PC-9 (cell line): ENCODE measurements around the gene PLK1. TPM values are rescaled to one million over a fixed set of nuclear protein-coding genes. Genes with fewer than 3 reads are reported as not detected.
"Not testable (repeated sequence)": the region's sequence is repeated elsewhere in the genome, so short reads cannot be mapped to it uniquely, and the experiment has no call there.

Experiments
- Bru-seq: library from RNA; stranded (reverse); fragments of 400-500 nt; gene quantifications from one replicate; lab custom pipeline; 2021; lab: Mats Ljungman, UMichigan
- BruChase-seq, 2 experiments: library from RNA; stranded (reverse); fragments of 400-500 nt; gene quantifications; one replicate each; lab custom pipeline; 2021; lab: Mats Ljungman, UMichigan
- BruUV-seq: library from RNA; stranded (reverse); fragments of 400-500 nt; replicated peaks from 2 replicates; lab custom pipeline; 2021; lab: Mats Ljungman, UMichigan
- CTCF ChIA-PET: fragments of 300-600 bp; sonication (Branson Sonifier 250); formaldehyde crosslinking; loops from one replicate; lab custom pipeline; 2022; ENCODE audit warnings: antibody characterized with exemption; lab: Charles Lee
- POLR2A ChIA-PET: fragments of 300-600 bp; sonication (Branson Sonifier 250); formaldehyde crosslinking; loops from one replicate; lab custom pipeline; 2022; ENCODE audit warnings: antibody characterized with exemption; ENCODE audit not compliant: unreplicated experiment; lab: Charles Lee
- DNase-seq, 2 experiments: peaks; one replicate each; pipeline versions ENCODE4 v3.0.0 to v3.0.0-alpha.2; 2015 to 2022; ENCODE audit warnings: mixed read lengths in 1 of 2
- H2AFZ ChIP-seq: fragments of 200-600 bp; sonication (generic); 2 replicates; pipeline ENCODE4 v1.8.1; 2017; ENCODE audit warnings: antibody characterized with exemption
- H3F3A ChIP-seq: fragments of 200-600 bp; sonication (generic); 2 replicates; pipeline ENCODE4 v1.8.1; 2017; ENCODE audit warnings: antibody characterized with exemption, mild to moderate bottlenecking, low read depth; ENCODE audit not compliant: insufficient read depth
- H3K27ac ChIP-seq: fragments of 200-600 bp; sonication (generic); 2 replicates; pipeline ENCODE4 v1.6.1; 2016; ENCODE audit warnings: mixed run types
- H3K27me3 ChIP-seq: fragments of 200-600 bp; sonication (generic); 2 replicates; pipeline ENCODE4 v1.6.1; 2016; ENCODE audit warnings: low read depth, mixed run types; ENCODE audit not compliant: insufficient read depth
- H3K36me3 ChIP-seq: fragments of 200-600 bp; sonication (generic); 2 replicates; pipeline ENCODE4 v1.6.1; 2016; ENCODE audit warnings: low read depth, mixed run types
- H3K4me1 ChIP-seq: fragments of 200-600 bp; sonication (generic); replicated peaks from 2 replicates; pipeline ENCODE4 v1.6.1; 2016; ENCODE audit warnings: mixed run types; ENCODE audit not compliant: insufficient read depth
- H3K4me2 ChIP-seq: fragments of 200-600 bp; sonication (generic); 2 replicates; pipeline ENCODE4 v1.6.1; 2017; ENCODE audit warnings: mixed run types
- H3K4me3 ChIP-seq: fragments of 200-600 bp; sonication (generic); 2 replicates; pipeline ENCODE4 v1.6.1; 2016; ENCODE audit warnings: mixed run types
- H3K79me2 ChIP-seq: fragments of 200-600 bp; sonication (generic); 2 replicates; pipeline ENCODE4 v1.6.1; 2017; ENCODE audit warnings: low read depth, mixed run types
- H3K9me2 ChIP-seq: fragments of 200-600 bp; sonication (generic); 2 replicates; pipeline ENCODE4 v1.8.1; 2017; ENCODE audit warnings: mild to moderate bottlenecking; ENCODE audit not compliant: insufficient read depth
- H3K9me3 ChIP-seq: fragments of 200-600 bp; sonication (generic); 2 replicates; pipeline ENCODE4 v1.8.1; 2016; ENCODE audit warnings: low read depth; ENCODE audit not compliant: insufficient read depth
- H4K20me1 ChIP-seq: fragments of 200-600 bp; sonication (generic); 2 replicates; pipeline ENCODE4 v1.8.1; 2017; ENCODE audit not compliant: insufficient read depth
- EZH2 ChIP-seq: fragments of 200-600 bp; sonication (generic); IDR thresholded peaks from 2 replicates; pipeline ENCODE4 v1.8.0; 2017; ENCODE audit warnings: antibody characterized with exemption, low read depth
- intact Hi-C: fragments of 100-400 bp; cut with micrococcal nuclease; formaldehyde crosslinking; loops from one replicate; pipeline ENCODE4 v1.10.0; 2022; ENCODE audit not compliant: unreplicated experiment
- long read RNA-seq: library from polyadenylated mRNA; stranded (forward); transcript quantifications from one replicate; pipeline ENCODE4 v2.0.0, GENCODE V29; 2022
- total RNA-seq: library from RNA; stranded (reverse); gene quantifications from 2 replicates; pipeline ENCODE4 v1.2.3, GENCODE V29; 2021
- TF ChIP-seq, protein P1 (sequence below): fragments of 200-600 bp; sonication (generic); conservative IDR thresholded peaks from 2 replicates; pipeline ENCODE4 v1.6.1; 2017; ENCODE audit warnings: mixed run types, antibody characterized with exemption, mild to moderate bottlenecking, moderate library complexity

Gene PLK1
- total RNA-seq (169 and 213 TPM in 2 replicates), Bru-seq, nascent RNA (percentile 91 among the genes with signal in this experiment), BruChase-seq, experiment 1, labeled RNA remaining after a 2-hour chase (percentile 87 among the genes with signal in this experiment), BruChase-seq, experiment 2, labeled RNA remaining after a 6-hour chase (percentile 95 among the genes with signal in this experiment)
- long read RNA-seq, full-length matches to known transcripts, result 471 of 533 reads
- long read RNA-seq, partial matches to known transcripts, result 31 of 533 reads
- long read RNA-seq, other reads (novel, unspliced or antisense), result 31 of 533 reads

GRCh38 chr16:23678430-23679273 lies at the start of gene PLK1:
Gene PLK1 (plus strand): TSS chr16:23678889. CDS start chr16:23678933, 44 bp downstream.
- intact Hi-C loops, result loop anchor here (2.0 to 5.0 kb wide), 2 partner anchors 50 to 359 kb away; no protein-coding TSS in a partner anchor
- H3K27ac ChIP-seq, result no peak within 1 kb of the TSS; the same call in 1 of the 2 replicates
- TSS peak; percentile 48 for BruUV-seq

DNA sequence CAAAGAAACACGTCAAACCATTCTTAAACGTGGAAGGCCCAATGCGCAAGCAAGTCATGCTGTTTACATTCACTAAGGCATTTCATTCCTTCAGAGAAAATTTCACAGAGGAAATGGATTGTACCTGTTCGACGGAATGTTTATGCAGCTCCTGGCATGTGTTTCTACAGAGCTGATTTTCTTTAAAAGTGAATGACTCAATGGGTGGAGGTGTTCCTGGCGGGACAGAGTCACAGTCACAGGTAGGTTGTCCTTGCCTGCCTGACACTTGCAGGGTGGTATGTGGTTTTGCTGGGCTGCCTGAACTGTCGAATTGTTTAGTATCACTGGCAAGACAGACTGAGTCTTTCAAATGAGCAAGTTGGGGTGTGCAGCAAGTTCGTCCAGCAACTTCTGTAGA lies 49.2 kb upstream of the PLK1 start:
- no peak overlapping the region for H3K27ac ChIP-seq
- TF ChIP-seq, protein P1, sequence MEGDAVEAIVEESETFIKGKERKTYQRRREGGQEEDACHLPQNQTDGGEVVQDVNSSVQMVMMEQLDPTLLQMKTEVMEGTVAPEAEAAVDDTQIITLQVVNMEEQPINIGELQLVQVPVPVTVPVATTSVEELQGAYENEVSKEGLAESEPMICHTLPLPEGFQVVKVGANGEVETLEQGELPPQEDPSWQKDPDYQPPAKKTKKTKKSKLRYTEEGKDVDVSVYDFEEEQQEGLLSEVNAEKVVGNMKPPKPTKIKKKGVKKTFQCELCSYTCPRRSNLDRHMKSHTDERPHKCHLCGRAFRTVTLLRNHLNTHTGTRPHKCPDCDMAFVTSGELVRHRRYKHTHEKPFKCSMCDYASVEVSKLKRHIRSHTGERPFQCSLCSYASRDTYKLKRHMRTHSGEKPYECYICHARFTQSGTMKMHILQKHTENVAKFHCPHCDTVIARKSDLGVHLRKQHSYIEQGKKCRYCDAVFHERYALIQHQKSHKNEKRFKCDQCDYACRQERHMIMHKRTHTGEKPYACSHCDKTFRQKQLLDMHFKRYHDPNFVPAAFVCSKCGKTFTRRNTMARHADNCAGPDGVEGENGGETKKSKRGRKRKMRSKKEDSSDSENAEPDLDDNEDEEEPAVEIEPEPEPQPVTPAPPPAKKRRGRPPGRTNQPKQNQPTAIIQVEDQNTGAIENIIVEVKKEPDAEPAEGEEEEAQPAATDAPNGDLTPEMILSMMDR, result no peak
- no peak for TF ChIP-seq EZH2
- H3K4me1 ChIP-seq, result no peaks in the 10 kb centered on the region
- CTCF ChIA-PET, result no interaction called here
- no peak overlapping the region for H3K4me2 ChIP-seq
- no peaks in the 10 kb centered on the region for H3K79me2 ChIP-seq
- H3K27me3 ChIP-seq, result no peaks in the 10 kb centered on the region
- peaks cover 3% of the 10 kb centered on the region; the same call in 1 of the 2 replicates for H3F3A ChIP-seq
- DNase-seq, result peak in 1 of 2 experiments; percentile 48
- H3K36me3 ChIP-seq, result peaks cover 22% of the 10 kb centered on the region
- H4K20me1 ChIP-seq, result no peaks in the 10 kb centered on the region
- no peak overlapping the region for H2AFZ ChIP-seq
- H3K9me3 ChIP-seq, result no peaks in the 10 kb centered on the region
- no peak overlapping the region for H3K4me3 ChIP-seq
- POLR2A ChIA-PET, result no interaction called here
- no peaks in the 10 kb centered on the region for H3K9me2 ChIP-seq
- BruUV-seq, result no TSS peak
- intact Hi-C loops, result no loop called here

More at GRCh38 chr16:23678430-23679273, at the start of gene PLK1:
- TF ChIP-seq EZH2, result no peak
- TF ChIP-seq, protein P1, result peak; percentile 60
- no peaks in the 10 kb centered on the region for H3K27me3 ChIP-seq
- peaks cover 22% of the 10 kb centered on the region for H3K36me3 ChIP-seq
- peaks cover 14% of the 10 kb centered on the region; the same call in 1 of the 2 replicates for H4K20me1 ChIP-seq
- peak within 1 kb of the TSS; percentile 94 for H3K4me3 ChIP-seq
- peaks cover 16% of the 10 kb centered on the region; the same call in 1 of the 2 replicates for H3F3A ChIP-seq
- peak; percentile 71 to 90 for DNase-seq
- peak within 1 kb of the TSS; percentile 70 for H2AFZ ChIP-seq
- ChIA-PET CTCF (interaction anchor here (0.6 to 1.4 kb wide), 6 partner anchors 47 to 847 kb away, joined by 3 to 8 read pairs (median 4); no protein-coding TSS in a partner anchor), POLR2A (interaction anchor here (0.6 to 0.9 kb wide), 3 partner anchors 9 to 29 kb away, joined by 3 to 25 read pairs (median 11); no protein-coding TSS in a partner anchor)
- H3K79me2 ChIP-seq, result peaks cover 43% of the 10 kb centered on the region
- H3K4me1 ChIP-seq, result peaks cover 27% of the 10 kb centered on the region
- peak within 1 kb of the TSS; percentile 97 for H3K4me2 ChIP-seq
- no peaks in the 10 kb centered on the region for H3K9me2 ChIP-seq
- no peaks in the 10 kb centered on the region for H3K9me3 ChIP-seq

- BruUV-seq, H4K20me1 ChIP-seq, intact Hi-C loops, DNase-seq, H3F3A ChIP-seq, H3K27me3 ChIP-seq, H3K4me3 ChIP-seq, H3K27ac ChIP-seq, H3K79me2 ChIP-seq, CTCF ChIA-PET, H3K9me2 ChIP-seq, H2AFZ ChIP-seq, H3K4me1 ChIP-seq, POLR2A ChIA-PET, H3K4me2 ChIP-seq, H3K9me3 ChIP-seq: not testable (repeated sequence)
- H3K36me3 ChIP-seq, result peaks cover 29% of the 10 kb centered on the region
Measured at GRCh38 chr16:23631874-23632273, 46.8 kb upstream of the PLK1 start.
